Pulmonary artery endothelial cell (primary cell): Measurements from ENCODE around the gene RGS9. TPM values are rescaled to one million over a fixed set of nuclear protein-coding genes. Genes with fewer than 3 reads are reported as not detected.
A peak's percentile ranks its signal among the peaks of the same experiment; 100 is the strongest.
"Not testable (repeated sequence)": the region's sequence is repeated elsewhere in the genome, so short reads cannot be mapped to it uniquely, and the experiment has no call there.

ENCODE experiments used
- DNase-seq: peaks from one replicate; pipeline ENCODE4 v3.0.0-alpha.2; 2011; ENCODE audit warnings: low read depth, low spot score
- total RNA-seq: library from RNA; depleted of rRNA; stranded (reverse); fragments of >200 nt; gene quantifications from 2 replicates; pipeline ENCODE4 v1.2.3, GENCODE V29; 2014

RGS9 gene
- total RNA-seq, 1 donor from 2014 or later, result 1.1 TPM

GRCh38 chr17:65156185-65156834 lies 19.1 kb downstream of the RGS9 start:
- no peak for DNase-seq

- DNase-seq, result no peak
Measured at GRCh38 chr17:65156835-65157565, 19.8 kb downstream of the RGS9 start.

GRCh38 chr17:65158041-65158440 lies 20.9 kb downstream of the RGS9 start:
- DNase-seq, result no peak

- DNase-seq, result no peak
Measured at GRCh38 chr17:65158622-65159021, 21.5 kb downstream of the RGS9 start.

GRCh38 chr17:65160516-65160915 lies 23.3 kb downstream of the RGS9 start:
- DNase-seq, result no peak

- no peak for DNase-seq
Measured at GRCh38 chr17:65163990-65164495, 26.9 kb downstream of the RGS9 start.

- DNase-seq, result no peak
Measured at GRCh38 chr17:65166787-65167186, 29.6 kb downstream of the RGS9 start.

GRCh38 chr17:65167566-65167965 lies 30.4 kb downstream of the RGS9 start:
- no peak for DNase-seq

- no peak for DNase-seq
Measured at GRCh38 chr17:65169691-65170090, 32.5 kb downstream of the RGS9 start.

GRCh38 chr17:65170839-65171238 lies 33.7 kb downstream of the RGS9 start:
- DNase-seq, result peak; percentile 73

GRCh38 chr17:65171752-65172151 lies 34.6 kb downstream of the RGS9 start:
- DNase-seq, result no peak

GRCh38 chr17:65172496-65173136 lies 35.4 kb downstream of the RGS9 start:
- no peak for DNase-seq

GRCh38 chr17:65173284-65173793 lies 36.2 kb downstream of the RGS9 start:
- DNase-seq, result no peak

GRCh38 chr17:65173976-65174683 lies 37.0 kb downstream of the RGS9 start:
- DNase-seq, result no peak

- DNase-seq, result no peak
Measured at GRCh38 chr17:65174974-65175373, 37.8 kb downstream of the RGS9 start.

- DNase-seq, result no peak
Measured at GRCh38 chr17:65175952-65176351, 38.8 kb downstream of the RGS9 start.

GRCh38 chr17:65176646-65177409 lies 39.7 kb downstream of the RGS9 start:
- DNase-seq, result no peak

- peak; percentile 30 for DNase-seq
Measured at GRCh38 chr17:65177901-65178300, 40.7 kb downstream of the RGS9 start.

GRCh38 chr17:65180276-65180675 lies 43.1 kb downstream of the RGS9 start:
- DNase-seq, result not testable (repeated sequence)

- not testable (repeated sequence) for DNase-seq
Measured at GRCh38 chr17:65180752-65181236, 43.6 kb downstream of the RGS9 start.
